Fibroblast of skin of scalp (primary cell): Measurements from ENCODE around the gene INHBA.

ENCODE experiments used
- DNase-seq: peaks from one replicate; pipeline ENCODE4 v3.0.0-alpha.2; 2013

The INHBA gene

GRCh38 chr7:41711283-41712064 lies 8.6 kb upstream of the INHBA start:
- DNase-seq: no peak

GRCh38 chr7:41710838-41711237 lies 7.9 kb upstream of the INHBA start:
- no peak for DNase-seq

GRCh38 chr7:41709621-41710020 lies 6.7 kb upstream of the INHBA start:
- DNase-seq: peak; percentile 87

GRCh38 chr7:41708581-41709358 lies 5.9 kb upstream of the INHBA start:
- DNase-seq: no peak

- DNase-seq: peak; percentile 21
Observed at GRCh38 chr7:41706228-41706930, 3.5 kb upstream of the INHBA start.

GRCh38 chr7:41705109-41705901 lies 2.4 kb upstream of the INHBA start:
- DNase-seq: peak; percentile 92

GRCh38 chr7:41701068-41701941 lies 1.6 kb downstream of the INHBA start:
- DNase-seq: peak; percentile 39

GRCh38 chr7:41700044-41700471 lies 2.8 kb downstream of the INHBA start:
- peak; percentile 40 for DNase-seq

- peak; percentile 51 for DNase-seq
Observed at GRCh38 chr7:41699516-41699915, 3.4 kb downstream of the INHBA start.

GRCh38 chr7:41698726-41699125 lies 4.2 kb downstream of the INHBA start:
- peak; percentile 60 for DNase-seq

- DNase-seq: peak; percentile 45
Observed at GRCh38 chr7:41698114-41698513, 4.8 kb downstream of the INHBA start.

GRCh38 chr7:41696323-41696916 lies 6.5 kb downstream of the INHBA start:
- peak; percentile 89 for DNase-seq

GRCh38 chr7:41695661-41696322 lies 7.1 kb downstream of the INHBA start:
- DNase-seq: peak; percentile 75

- DNase-seq: peak; percentile 13
Observed at GRCh38 chr7:41694495-41694894, 8.4 kb downstream of the INHBA start.

GRCh38 chr7:41693150-41693997 lies 9.5 kb downstream of the INHBA start:
- peak; percentile 51 for DNase-seq

- no peak for DNase-seq
Observed at GRCh38 chr7:41692251-41692650, 10.6 kb downstream of the INHBA start.

- DNase-seq: no peak
Observed at GRCh38 chr7:41691286-41692190, 11.4 kb downstream of the INHBA start.

- no peak for DNase-seq
Observed at GRCh38 chr7:41689815-41690214, 13.1 kb downstream of the INHBA start.
